Kidney (tissue), 14 donors: ENCODE measurements around the gene CARD11. TPM values are rescaled to one million over a fixed set of nuclear protein-coding genes. Genes with fewer than 3 reads are reported as not detected.

ENCODE experiments used
- DNase-seq, 5 donors: peaks; one replicate each; pipeline ENCODE4 v3.0.0-alpha.2; 2013 to 2020
- FAIRE-seq: peaks from 2 replicates; lab custom pipeline; 2012; peaks lifted over from hg19 to GRCh38; lab: Jason Lieb, UNC
- H3K27ac ChIP-seq, 2 donors: one replicate each; pipeline ENCODE4 v1.7.0; 2013; ENCODE audit warnings: low read depth in 2 of 2, low read length in 2 of 2, inconsistent platforms in 1 of 2
- H3K27me3 ChIP-seq: one replicate; pipeline ENCODE4 v1.7.1; 2013; ENCODE audit warnings: low read length, inconsistent platforms; ENCODE audit not compliant: control insufficient read depth, insufficient read depth
- H3K36me3 ChIP-seq, 3 donors: one replicate each; pipeline versions ENCODE4 v1.7.0 to v1.7.1; 2013; ENCODE audit warnings: low read length in 3 of 3, control low read depth in 1 of 3, inconsistent platforms in 1 of 3; ENCODE audit not compliant: insufficient read depth in 3 of 3, control insufficient read depth in 2 of 3
- H3K4me1 ChIP-seq, 3 donors: one replicate each; pipeline versions ENCODE4 v1.7.0 to v1.7.1; 2013; ENCODE audit warnings: low read length in 3 of 3, inconsistent platforms in 1 of 3, low read depth in 1 of 3; ENCODE audit not compliant: control insufficient read depth in 2 of 3, insufficient read depth in 2 of 3
- H3K4me3 ChIP-seq, 3 donors: one replicate each; pipeline versions ENCODE4 v1.7.0 to v1.8.1; 2013; ENCODE audit warnings: low read length in 3 of 3, control low read depth in 1 of 3, inconsistent platforms in 1 of 3
- H3K9ac ChIP-seq, 3 donors: one replicate each; pipeline versions ENCODE4 v1.7.0 to v1.7.1; 2013; ENCODE audit warnings: low read length in 3 of 3, control low read depth in 1 of 3, inconsistent platforms in 1 of 3
- H3K9me3 ChIP-seq, 3 donors: one replicate each; pipeline versions ENCODE4 v1.7.0 to v1.7.1; 2013; ENCODE audit warnings: low read length in 3 of 3, control low read depth in 1 of 3, inconsistent platforms in 1 of 3; ENCODE audit not compliant: control insufficient read depth in 2 of 3, insufficient read depth in 1 of 3
- CTCF ChIP-seq: IDR thresholded peaks from 3 replicates; pipeline ENCODE4 v1.5.1; 2012; ENCODE audit warnings: mild to moderate bottlenecking, moderate library complexity, borderline replicate concordance; ENCODE audit not compliant: insufficient read depth; ENCODE audit errors: extremely low read depth
- intact Hi-C: fragments of 100-400 bp; cut with DNase I; formaldehyde crosslinking; loops from one replicate; pipeline ENCODE4 v1.11.1; 2022
- polyA plus RNA-seq: library from polyadenylated mRNA; stranded (reverse); fragments of 350-450 nt; fragmentation: Illumina TruSeq; extraction: RNeasy Lipid Tissue Mini Kit (QIAGEN cat#74804); gene quantifications from one replicate; pipeline ENCODE4 v1.2.3, GENCODE V29; 2014; ENCODE audit warnings: low read depth, low replicate concordance; ENCODE audit not compliant: insufficient read depth
- total RNA-seq: library from RNA; stranded (reverse); fragmentation: NEBNext Ultra II Directional; extraction: Animal tissue kit (Norgen Biotek cat#: 25700); gene quantifications from one replicate; pipeline ENCODE4 v1.2.1, GENCODE V29; 2021
- donor health status: control.
- donor health status: control.
- donor health status: control.
- donor health status: control.
- donor health status: control.
- donor health status: DM: yes; HTN: yes; CAD: no.
- donor health status: Normal renal cell carcinoma (clear cell type).

CARD11 gene
- total and polyA plus RNA-seq, 2 donors from 2014 or later: 0.22 to 9.6 TPM

- no peaks in the 10 kb centered on the region for H3K4me1 ChIP-seq
- H3K4me3 ChIP-seq: no peak overlapping the region
- DNase-seq (peak in 1 of 5 donors; percentile 61), FAIRE-seq (no peak)
- no peaks in the 10 kb centered on the region for H3K9me3 ChIP-seq
- H3K27ac ChIP-seq: no peak overlapping the region
- intact Hi-C loops: no loop called here
- no peak for TF ChIP-seq CTCF
- no peaks in the 10 kb centered on the region for H3K27me3 ChIP-seq
- H3K9ac ChIP-seq: no peak overlapping the region
- no peaks in the 10 kb centered on the region for H3K36me3 ChIP-seq
Observed at GRCh38 chr7:2980401-2981102, 63.1 kb downstream of the CARD11 start.

DNA sequence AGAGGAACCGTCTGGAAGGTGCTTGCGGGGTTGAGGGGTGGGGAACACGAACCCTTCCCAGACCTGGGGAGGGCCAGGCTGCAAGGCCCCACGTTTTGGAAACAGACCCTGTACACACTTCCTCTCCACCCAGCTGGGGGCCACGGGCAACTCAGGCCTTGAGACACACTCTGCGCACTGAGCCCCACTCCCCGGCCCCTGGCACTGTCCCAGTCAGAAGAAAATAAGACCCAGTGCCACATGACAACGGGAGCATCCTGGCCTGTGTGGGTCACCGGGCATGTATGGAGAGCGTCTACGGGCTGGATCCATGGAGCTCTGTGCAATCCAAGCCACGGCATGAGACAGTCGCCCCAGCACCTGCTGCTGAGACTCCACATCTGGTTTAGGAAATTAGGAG is 63.7 kb downstream of the CARD11 start:
- intact Hi-C loops: no loop called here
- DNase-seq: peak in 1 of 5 donors; percentile 60

DNA sequence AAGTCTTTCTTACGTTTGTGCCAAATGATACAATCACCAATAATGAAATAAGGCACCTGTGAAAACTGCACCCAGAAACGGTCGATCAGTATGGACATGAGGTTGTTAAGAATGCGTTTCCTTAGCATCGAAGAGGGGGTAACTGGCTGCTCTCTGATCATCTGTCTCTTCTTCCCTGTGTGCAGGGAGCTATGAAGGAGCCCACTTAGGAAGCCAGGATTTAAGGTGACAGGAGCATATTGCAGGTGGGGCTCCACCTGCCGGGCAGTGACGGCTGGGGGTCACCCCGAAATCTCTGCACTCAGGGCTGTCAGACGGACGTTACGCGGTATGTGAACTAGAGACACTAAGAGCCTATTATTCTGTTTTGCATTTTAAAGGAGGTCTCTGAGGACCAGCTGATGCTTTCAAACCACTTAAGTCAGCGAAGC is 64.5 kb downstream of the CARD11 start:
- no peaks in the 10 kb centered on the region for H3K27me3 ChIP-seq
- intact Hi-C loops: no loop called here
- FAIRE-seq: no peak
- DNase-seq: peak in 1 of 5 donors; percentile 38
- H3K9ac ChIP-seq: no peak overlapping the region
- no peak overlapping the region for H3K27ac ChIP-seq
- H3K36me3 ChIP-seq: no peaks in the 10 kb centered on the region
- H3K9me3 ChIP-seq: no peaks in the 10 kb centered on the region
- H3K4me3 ChIP-seq: peak overlapping the region; percentile 16 to 50 (median 43)
- TF ChIP-seq CTCF: no peak
- no peaks in the 10 kb centered on the region for H3K4me1 ChIP-seq

More for the DNA sequence above, 63.7 kb downstream of the CARD11 start:
- no peak for FAIRE-seq
- H3K4me3 ChIP-seq: no peak overlapping the region
- no peaks in the 10 kb centered on the region for H3K9me3 ChIP-seq
- H3K9ac ChIP-seq: no peak overlapping the region
- no peaks in the 10 kb centered on the region for H3K4me1 ChIP-seq
- H3K27me3 ChIP-seq: no peaks in the 10 kb centered on the region
- TF ChIP-seq CTCF: no peak
- no peak overlapping the region for H3K27ac ChIP-seq
- no peaks in the 10 kb centered on the region for H3K36me3 ChIP-seq
